Chondrocyte (in vitro differentiated cells): ENCODE measurements around the gene MBLAC1. TPM values are rescaled to one million over a fixed set of nuclear protein-coding genes. Genes with fewer than 3 reads are reported as not detected.
"Not testable (repeated sequence)": the region's sequence is repeated elsewhere in the genome, so short reads cannot be mapped to it uniquely, and the experiment has no call there.

Experiments used
- DNase-seq: peaks from one replicate; pipeline ENCODE4 v3.0.0; 2021; ENCODE audit warnings: mixed read lengths, low spot score
- H3K27ac Mint-ChIP-seq: one replicate; pipeline ENCODE4 v1.8.0; 2021; ENCODE audit warnings: mild to moderate bottlenecking, moderate library complexity, mixed read lengths; ENCODE audit not compliant: unreplicated experiment
- H3K27me3 Mint-ChIP-seq: 2 replicates; pipeline ENCODE4 v1.8.0; 2021; ENCODE audit warnings: low read depth, mixed read lengths
- H3K36me3 Mint-ChIP-seq: 2 replicates; pipeline ENCODE4 v1.8.0; 2021; ENCODE audit warnings: low read depth, mixed read lengths
- H3K4me1 Mint-ChIP-seq: 2 replicates; pipeline ENCODE4 v1.8.0; 2021; ENCODE audit warnings: low read depth, mild to moderate bottlenecking, mixed read lengths
- H3K4me3 Mint-ChIP-seq: one replicate; pipeline ENCODE4 v1.8.0; 2021; ENCODE audit warnings: mild to moderate bottlenecking, moderate library complexity, mixed read lengths; ENCODE audit not compliant: unreplicated experiment
- H3K9me3 Mint-ChIP-seq: 2 replicates; pipeline ENCODE4 v1.8.0; 2021; ENCODE audit warnings: low read depth, mixed read lengths
- CTCF ChIP-seq: fragments of 200-600 bp; sonication (generic); IDR thresholded peaks from 2 replicates; pipeline ENCODE4 v1.5.0; 2021; ENCODE audit warnings: antibody characterized with exemption, mild to moderate bottlenecking, moderate library complexity
- total RNA-seq: library from RNA; stranded (reverse); gene quantifications from 3 replicates; pipeline ENCODE4 v1.2.1, GENCODE V29; 2021

The MBLAC1 gene
- total RNA-seq, 1 donor from 2014 or later: 1.7 TPM

DNA sequence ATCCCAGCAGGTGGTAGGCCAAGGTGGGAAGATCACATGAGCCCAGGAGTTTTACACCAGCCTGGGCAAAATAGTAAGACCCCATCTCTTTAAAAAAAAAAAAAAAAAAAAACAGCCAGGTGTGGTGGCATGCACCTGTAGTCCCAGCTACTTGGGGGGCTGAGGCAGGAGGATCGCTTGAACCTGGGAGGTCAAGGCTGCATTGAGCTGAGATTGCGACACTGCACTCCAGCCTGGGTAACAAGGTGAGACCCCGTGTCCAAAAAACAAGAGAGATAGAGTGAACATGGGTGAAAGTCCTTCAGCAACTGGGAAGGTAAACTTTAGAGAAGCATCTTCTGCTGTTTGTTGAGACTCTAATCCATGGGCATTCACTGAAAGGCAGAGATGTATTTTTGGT, 15.7 kb downstream of the MBLAC1 start:
- H3K36me3 Mint-ChIP-seq: no peaks in the 10 kb centered on the region
- H3K27me3 Mint-ChIP-seq: no peaks in the 10 kb centered on the region
- no peak for DNase-seq
- no peaks in the 10 kb centered on the region for H3K9me3 Mint-ChIP-seq
- no peak for TF ChIP-seq CTCF
- no peak overlapping the region for H3K4me3 Mint-ChIP-seq
- no peak overlapping the region for H3K27ac Mint-ChIP-seq
- H3K4me1 Mint-ChIP-seq: no peaks in the 10 kb centered on the region

DNA sequence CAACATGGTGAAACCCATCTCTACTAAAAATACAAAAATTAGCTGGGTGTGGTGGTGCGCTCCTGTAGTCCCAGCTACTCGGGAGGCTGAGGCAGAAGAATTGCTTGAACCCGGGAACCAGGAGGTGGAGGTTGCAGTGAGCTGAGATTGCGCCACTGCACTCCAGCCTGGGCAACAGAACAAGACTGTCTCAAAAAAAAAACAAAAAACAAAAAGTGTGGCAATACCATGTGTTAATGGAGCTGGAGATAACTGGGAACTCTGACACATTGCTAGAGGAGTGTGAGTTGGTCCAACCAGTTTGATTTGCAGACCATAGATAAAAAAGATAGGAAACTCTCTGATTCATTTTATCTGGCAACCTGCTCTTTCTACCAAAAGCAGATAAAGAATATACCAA, 19.6 kb downstream of the MBLAC1 start:
- H3K4me1 Mint-ChIP-seq: peaks cover 22% of the 10 kb centered on the region
- H3K9me3 Mint-ChIP-seq, H3K36me3 Mint-ChIP-seq, H3K27me3 Mint-ChIP-seq, H3K27ac Mint-ChIP-seq, H3K4me3 Mint-ChIP-seq, DNase-seq: not testable (repeated sequence)

- Mint-ChIP-seq H3K4me1 (peaks cover 22% of the 10 kb centered on the region), H3K9me3 (no peaks in the 10 kb centered on the region), H3K27ac (no peak overlapping the region), H3K4me3 (no peak overlapping the region), H3K36me3 (peaks cover 2% of the 10 kb centered on the region), H3K27me3 (no peaks in the 10 kb centered on the region)
- TF ChIP-seq CTCF: no peak
- no peak for DNase-seq
Observed at GRCh38 chr7:100147278-100147677, 20.5 kb downstream of the MBLAC1 start.

DNA sequence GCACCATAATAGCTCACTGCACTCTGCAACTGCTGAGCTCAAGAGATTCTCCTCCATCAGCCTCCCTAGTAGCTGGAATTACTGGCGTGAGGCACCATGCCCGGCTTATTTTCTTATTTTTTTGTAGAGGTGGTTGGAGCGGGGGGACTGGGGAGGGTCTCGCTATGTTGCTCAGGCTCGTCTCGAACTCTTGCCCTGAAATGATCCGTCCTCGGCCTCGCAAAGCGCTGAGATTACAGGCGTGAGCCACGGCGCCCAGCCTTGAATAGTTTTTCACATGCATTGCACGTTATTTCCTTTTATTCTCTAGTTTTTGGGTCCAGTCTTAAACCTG, 21.4 kb downstream of the MBLAC1 start:
- no peak for TF ChIP-seq CTCF
- no peak for DNase-seq
- H3K27ac Mint-ChIP-seq: peak overlapping the region; percentile 94
- H3K4me1 Mint-ChIP-seq: peaks cover 22% of the 10 kb centered on the region
- H3K4me3 Mint-ChIP-seq: peak overlapping the region; percentile 97
- no peaks in the 10 kb centered on the region for H3K9me3 Mint-ChIP-seq
- H3K27me3 Mint-ChIP-seq: no peaks in the 10 kb centered on the region
- H3K36me3 Mint-ChIP-seq: peaks cover 5% of the 10 kb centered on the region

DNA sequence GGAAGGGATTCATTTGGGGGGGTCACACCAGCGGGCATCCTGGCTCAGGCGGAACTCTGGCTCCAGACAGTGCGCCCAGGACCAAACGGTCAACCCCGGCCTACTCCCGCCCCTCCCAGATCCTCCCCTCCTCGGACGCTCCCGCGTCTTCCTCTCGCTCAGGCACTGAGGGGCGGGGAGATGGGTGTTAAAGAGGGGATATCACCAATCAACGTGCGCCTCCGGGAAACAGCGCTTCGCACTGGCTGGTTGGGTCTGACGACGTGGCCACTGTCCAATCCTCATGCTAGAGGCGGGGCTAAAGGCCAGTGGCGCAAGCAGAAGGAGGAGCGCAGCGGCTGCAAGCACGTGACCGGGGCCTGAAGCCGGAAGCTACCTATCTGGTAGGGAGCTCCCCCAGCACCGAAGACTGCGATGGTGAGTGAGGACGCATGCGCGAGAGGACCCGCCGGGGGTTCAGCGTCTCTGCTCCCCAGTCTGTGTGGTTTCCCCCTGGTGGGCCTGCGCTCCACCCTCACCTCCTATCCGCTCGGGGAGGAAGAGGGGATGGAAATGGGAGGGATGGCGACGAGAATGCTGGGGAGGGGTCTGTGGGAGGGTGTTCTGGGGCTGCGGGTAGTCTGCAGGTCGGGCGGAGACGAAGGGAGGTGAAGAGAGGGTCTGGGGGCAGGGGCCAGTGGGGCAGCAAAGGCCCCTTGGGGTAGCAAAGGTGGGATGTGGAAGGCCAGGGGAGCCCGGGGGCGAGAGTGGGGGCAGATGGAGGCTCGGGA, 22.0 kb downstream of the MBLAC1 start, which contains the start of gene LAMTOR4:
LAMTOR4 (plus strand) TSS at position 360 of the 770 bp plus-strand sequence; CDS start at position 415, 55 bp downstream.
- peak; percentile 99 for DNase-seq
- Mint-ChIP-seq H3K27me3 (no peaks in the 10 kb centered on the region), H3K4me3 (peak within 1 kb of the TSS; percentile 97), H3K9me3 (no peaks in the 10 kb centered on the region), H3K27ac (peak within 1 kb of the TSS; percentile 94), H3K36me3 (peaks cover 5% of the 10 kb centered on the region), H3K4me1 (peaks cover 22% of the 10 kb centered on the region)
- peak; percentile 4 for TF ChIP-seq CTCF

GRCh38 chr7:100152404-100152803, 25.6 kb downstream of the MBLAC1 start:
- peaks cover 39% of the 10 kb centered on the region for H3K4me1 Mint-ChIP-seq
- no peak for TF ChIP-seq CTCF
- peak overlapping the region; percentile 49 for H3K27ac Mint-ChIP-seq
- H3K27me3 Mint-ChIP-seq: no peaks in the 10 kb centered on the region
- no peaks in the 10 kb centered on the region for H3K9me3 Mint-ChIP-seq
- no peak for DNase-seq
- no peak overlapping the region for H3K4me3 Mint-ChIP-seq
- H3K36me3 Mint-ChIP-seq: peaks cover 9% of the 10 kb centered on the region
